LoVo (cell line): ENCODE results near the gene GATAD2A.
"Not testable (repeated sequence)": the region's sequence is repeated elsewhere in the genome, so short reads cannot be mapped to it uniquely, and the experiment has no call there.

Source experiments
- DNase-seq: peaks from one replicate; pipeline ENCODE4 v3.0.0-alpha.2; 2016; ENCODE audit warnings: low spot score

Gene GATAD2A

GRCh38 chr19:19404879-19405860 lies at the start of gene GATAD2A:
Gene GATAD2A, plus strand, starts transcription at chr19:19405675. Its CDS starts 59,671 bp downstream, at chr19:19465346.
- DNase-seq, result peak; percentile 93

- DNase-seq, result no peak
Observed at GRCh38 chr19:19356500-19356899, 49.0 kb upstream of the GATAD2A start.

GRCh38 chr19:19356901-19357566 lies 48.4 kb upstream of the GATAD2A start:
- no peak for DNase-seq

- DNase-seq, result peak; percentile 78
Observed at GRCh38 chr19:19361075-19361594, 44.3 kb upstream of the GATAD2A start.

- no peak for DNase-seq
Observed at GRCh38 chr19:19362075-19362474, 43.4 kb upstream of the GATAD2A start.

GRCh38 chr19:19366434-19367396 lies 38.8 kb upstream of the GATAD2A start:
- peak; percentile 86 for DNase-seq

GRCh38 chr19:19368087-19368486 lies 37.4 kb upstream of the GATAD2A start:
- DNase-seq, result no peak

- peak; percentile 79 for DNase-seq
Observed at GRCh38 chr19:19371059-19371458, 34.4 kb upstream of the GATAD2A start.

- peak; percentile 78 for DNase-seq
Observed at GRCh38 chr19:19372656-19373416, 32.6 kb upstream of the GATAD2A start.

- DNase-seq, result no peak
Observed at GRCh38 chr19:19379527-19379926, 25.9 kb upstream of the GATAD2A start.

- not testable (repeated sequence) for DNase-seq
Observed at GRCh38 chr19:19380316-19380715, 25.2 kb upstream of the GATAD2A start.

GRCh38 chr19:19381007-19381926 lies 24.2 kb upstream of the GATAD2A start:
- DNase-seq, result no peak

GRCh38 chr19:19382118-19382517 lies 23.4 kb upstream of the GATAD2A start:
- DNase-seq, result no peak

GRCh38 chr19:19384486-19384885 lies 21.0 kb upstream of the GATAD2A start:
- no peak for DNase-seq

GRCh38 chr19:19385131-19385895 lies 20.2 kb upstream of the GATAD2A start:
- peak; percentile 99 for DNase-seq

GRCh38 chr19:19385896-19386869 lies 19.3 kb upstream of the GATAD2A start:
- no peak for DNase-seq

GRCh38 chr19:19387108-19387507 lies 18.4 kb upstream of the GATAD2A start:
- DNase-seq, result no peak
